H9 (cell line): ENCODE data around the gene PPP2R5E. TPM values are rescaled to one million over a fixed set of nuclear protein-coding genes. Genes with fewer than 3 reads are reported as not detected.
A peak's percentile ranks its signal among the peaks of the same experiment; 100 is the strongest.

ENCODE experiments used
- DNase-seq: peaks from one replicate; pipeline ENCODE4 v3.0.0-alpha.2; 2017
- H2AFZ ChIP-seq: one replicate; pipeline ENCODE4 v1.6.1; 2013; ENCODE audit warnings: mild to moderate bottlenecking, low read length, control low read depth, moderate library complexity
- H2AK5ac ChIP-seq: 2 replicates; pipeline ENCODE4 v1.6.1; 2013; ENCODE audit warnings: low read length, control low read depth, mixed read lengths; ENCODE audit not compliant: insufficient read length
- H2BK120ac ChIP-seq: one replicate; pipeline ENCODE4 v1.6.1; 2013; ENCODE audit warnings: low read depth, mild to moderate bottlenecking, low read length, control low read depth, inconsistent platforms; ENCODE audit not compliant: poor library complexity, severe bottlenecking
- H2BK12ac ChIP-seq: 2 replicates; pipeline ENCODE4 v1.6.1; 2013; ENCODE audit warnings: low read length, control low read depth, mixed read lengths, low read depth; ENCODE audit not compliant: insufficient read length
- H2BK15ac ChIP-seq: 2 replicates; pipeline ENCODE4 v1.6.1; 2013; ENCODE audit warnings: low read depth, low read length, control low read depth
- H2BK20ac ChIP-seq: one replicate; pipeline ENCODE4 v1.6.1; 2013; ENCODE audit warnings: low read depth, mild to moderate bottlenecking, low read length, control low read depth, inconsistent platforms; ENCODE audit not compliant: poor library complexity, severe bottlenecking
- H2BK5ac ChIP-seq: 2 replicates; pipeline ENCODE4 v1.6.1; 2013; ENCODE audit warnings: low read length, control low read depth, mixed read lengths; ENCODE audit not compliant: insufficient read length
- H3K14ac ChIP-seq: 2 replicates; pipeline ENCODE4 v1.6.1; 2013; ENCODE audit warnings: low read length, control low read depth; ENCODE audit not compliant: insufficient read depth
- H3K18ac ChIP-seq: 2 replicates; pipeline ENCODE4 v1.6.1; 2013; ENCODE audit warnings: low read depth, mild to moderate bottlenecking, mixed read lengths, low read length, control low read depth; ENCODE audit not compliant: insufficient read length
- H3K23ac ChIP-seq: 2 replicates; pipeline ENCODE4 v1.6.1; 2013; ENCODE audit warnings: low read length, control low read depth, mixed read lengths, low read depth; ENCODE audit not compliant: insufficient read length
- H3K23me2 ChIP-seq: 2 replicates; pipeline ENCODE4 v1.6.1; 2013; ENCODE audit warnings: low read depth, mild to moderate bottlenecking, mixed read lengths, low read length, control low read depth; ENCODE audit not compliant: insufficient read length, poor library complexity, severe bottlenecking
- H3K27ac ChIP-seq: 2 replicates; pipeline ENCODE4 v1.5.1; 2013; ENCODE audit warnings: low read length, control low read depth, mixed read lengths, low read depth; ENCODE audit not compliant: insufficient read length
- H3K27me3 ChIP-seq: 2 replicates; pipeline ENCODE4 v1.6.1; 2013; ENCODE audit warnings: low read length, control low read depth, inconsistent platforms; ENCODE audit not compliant: insufficient read depth
- H3K4ac ChIP-seq: 2 replicates; pipeline ENCODE4 v1.6.1; 2013; ENCODE audit warnings: low read depth, mild to moderate bottlenecking, control low read depth, inconsistent platforms, low read length, moderate library complexity
- H3K4me1 ChIP-seq: 2 replicates; pipeline ENCODE4 v1.6.1; 2013; ENCODE audit warnings: low read length, control low read depth, inconsistent platforms; ENCODE audit not compliant: insufficient read depth
- H3K4me2 ChIP-seq: 2 replicates; pipeline ENCODE4 v1.6.1; 2013; ENCODE audit warnings: low read length, control low read depth, mixed read lengths; ENCODE audit not compliant: insufficient read length, insufficient read depth
- H3K56ac ChIP-seq: 2 replicates; pipeline ENCODE4 v1.6.1; 2013; ENCODE audit warnings: low read depth, mild to moderate bottlenecking, mixed read lengths, low read length, control low read depth; ENCODE audit not compliant: insufficient read length
- H3K79me1 ChIP-seq: 2 replicates; pipeline ENCODE4 v1.6.1; 2013; ENCODE audit warnings: low read depth, mild to moderate bottlenecking, moderate library complexity, low read length, control low read depth, inconsistent platforms; ENCODE audit not compliant: insufficient read depth, poor library complexity, severe bottlenecking
- H3K79me2 ChIP-seq: 2 replicates; pipeline ENCODE4 v1.6.1; 2013; ENCODE audit warnings: low read length, control low read depth, inconsistent platforms; ENCODE audit not compliant: insufficient read depth
- H3K9ac ChIP-seq: 2 replicates; pipeline ENCODE4 v1.6.1; 2013; ENCODE audit warnings: low read length, control low read depth, mixed read lengths; ENCODE audit not compliant: insufficient read length; ENCODE audit errors: extremely low read depth
- H3K9me3 ChIP-seq: one replicate; pipeline ENCODE4 v1.6.1; 2013; ENCODE audit warnings: low read depth, low read length, inconsistent platforms; ENCODE audit not compliant: control insufficient read depth
- H3T11ph ChIP-seq: one replicate; pipeline ENCODE4 v1.6.1; 2013; ENCODE audit warnings: mild to moderate bottlenecking, low read length, control low read depth, inconsistent platforms
- H4K20me1 ChIP-seq: one replicate; pipeline ENCODE4 v1.6.1; 2013; ENCODE audit not compliant: control insufficient read depth, insufficient read length, insufficient read depth
- H4K5ac ChIP-seq: 2 replicates; pipeline ENCODE4 v1.6.1; 2013; ENCODE audit warnings: low read depth, mild to moderate bottlenecking, mixed read lengths, low read length, control low read depth; ENCODE audit not compliant: insufficient read length
- H4K8ac ChIP-seq: replicated peaks from 2 replicates; pipeline ENCODE4 v1.6.1; 2013; ENCODE audit warnings: low read length, control low read depth, mixed read lengths, low read depth; ENCODE audit not compliant: insufficient read length
- H4K91ac ChIP-seq: 2 replicates; pipeline ENCODE4 v1.6.1; 2013; ENCODE audit warnings: low read depth, mild to moderate bottlenecking, moderate library complexity, mixed read lengths, low read length, control low read depth; ENCODE audit not compliant: insufficient read length
- H3K27ac Mint-ChIP-seq, 3 experiments: 2 replicates in 2 of 3; 3 replicates in 1 of 3; pipeline ENCODE4 v1.8.0; 2020 to 2021; ENCODE audit warnings: mixed read lengths in 3 of 3, mild to moderate bottlenecking in 1 of 3, moderate library complexity in 1 of 3
- H3K27me3 Mint-ChIP-seq: 2 replicates; pipeline ENCODE4 v1.8.0; 2021; ENCODE audit warnings: low read depth, mild to moderate bottlenecking, moderate library complexity, mixed read lengths
- H3K36me3 Mint-ChIP-seq, 3 experiments: 2 replicates in 2 of 3; 3 replicates in 1 of 3; pipeline ENCODE4 v1.8.0; 2020 to 2021; ENCODE audit warnings: low read depth in 3 of 3, mixed read lengths in 3 of 3; ENCODE audit not compliant: insufficient read depth in 1 of 3
- H3K4me1 Mint-ChIP-seq, 2 experiments: 2 replicates each; pipeline ENCODE4 v1.8.0; 2020; ENCODE audit warnings: mixed read lengths in 2 of 2
- H3K4me3 Mint-ChIP-seq, 2 experiments: 2 replicates in 1 of 2; 3 replicates in 1 of 2; pipeline ENCODE4 v1.8.0; 2020 to 2021; ENCODE audit warnings: mild to moderate bottlenecking in 2 of 2, mixed read lengths in 2 of 2, moderate library complexity in 1 of 2
- H3K9me3 Mint-ChIP-seq, 2 experiments: 2 replicates in 1 of 2; 3 replicates in 1 of 2; pipeline ENCODE4 v1.8.0; 2020; ENCODE audit warnings: mild to moderate bottlenecking in 2 of 2, mixed read lengths in 2 of 2, moderate library complexity in 1 of 2
- WGBS: extraction: QIAGEN DNeasy Blood & Tissue Kit; methylation state at CpG from one replicate; pipeline ENCODE4 v1.1.7; 2013; ENCODE audit warnings: missing lambda C conversion rate, low lambda C conversion rate, mixed read lengths; ENCODE audit not compliant: insufficient read length; ENCODE audit errors: extremely low coverage; 5-methylcytosine and 5-hydroxymethylcytosine counted together
- total RNA-seq: library from RNA; stranded (reverse); gene quantifications from 2 replicates; pipeline ENCODE4 v1.2.1, GENCODE V29; 2021
- TF ChIP-seq, protein P1 (sequence below): fragments of 200-600 bp; sonication (generic); conservative IDR thresholded peaks from 3 replicates; pipeline ENCODE4 v1.8.0; 2021; ENCODE audit warnings: antibody characterized with exemption, mild to moderate bottlenecking

PPP2R5E gene
- total RNA-seq, 1 experiment from 2014 or later, result 65.8 TPM

DNA sequence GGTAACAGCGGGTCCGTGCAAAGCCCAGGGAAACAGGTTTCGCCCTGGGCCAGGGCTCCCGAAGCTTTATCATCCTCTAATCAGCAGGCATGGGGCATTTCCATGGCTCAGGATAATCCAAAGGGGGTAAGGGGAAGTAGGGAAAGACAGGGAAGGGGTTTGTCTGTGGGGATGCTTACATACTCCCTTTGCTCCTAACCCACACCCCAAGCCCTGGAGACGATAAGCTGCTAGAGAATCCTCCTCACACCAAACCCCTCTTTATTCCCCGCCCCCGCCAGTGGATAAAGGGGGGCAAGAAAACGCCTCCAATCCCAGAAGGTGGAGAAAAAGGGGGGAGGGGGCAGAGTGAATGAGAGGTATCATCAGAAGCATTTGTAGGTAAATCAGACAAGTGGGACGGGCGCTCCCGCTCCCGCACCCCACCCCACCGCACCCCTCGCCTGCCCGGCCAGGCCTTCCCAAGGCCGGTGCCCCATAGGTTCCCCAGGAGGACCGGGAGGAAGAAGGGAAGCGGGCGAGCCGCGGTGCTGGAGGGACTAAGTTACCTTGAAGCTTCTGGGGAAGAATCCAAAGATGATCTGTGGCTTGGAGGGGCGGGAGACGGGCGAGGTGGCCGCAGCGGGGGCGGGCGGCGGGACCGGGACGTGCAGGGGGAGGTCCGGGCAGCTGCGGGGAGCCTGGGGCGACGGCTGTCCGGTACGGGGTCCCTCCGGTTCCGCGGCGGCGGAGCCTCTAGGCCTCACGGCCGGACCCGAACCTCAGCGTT is 762 bp downstream of the PPP2R5E start:
- Histone ChIP-seq H3K4me2 (peak overlapping the region; percentile 91), H3K27ac (no peak overlapping the region), H4K20me1 (no peaks in the 10 kb centered on the region), H2BK20ac (no peak overlapping the region), H4K91ac (no peak overlapping the region), H3K18ac (peak overlapping the region; percentile 82), H2BK120ac (no peak overlapping the region), H2AK5ac (no peak overlapping the region), H3K4ac (no peak overlapping the region), H3T11ph (no peak overlapping the region), H3K9me3 (no peaks in the 10 kb centered on the region), H4K5ac (no peak overlapping the region), H3K23ac (no peak overlapping the region), H3K27me3 (no peaks in the 10 kb centered on the region), H2BK5ac (no peak overlapping the region), H2AFZ (no peak overlapping the region), H3K23me2 (peaks cover 5% of the 10 kb centered on the region), H3K4me1 (0 out of 2 replicates have a peak, but pooled peaks cover 4% of the 10 kb centered on the region), H3K9ac (peak overlapping the region; percentile 53), H2BK12ac (no peak overlapping the region), H4K8ac (no peak overlapping the region), H3K79me2 (peaks cover 10% of the 10 kb centered on the region; the same call in 1 of the 2 replicates), H3K79me1 (peaks cover 3% of the 10 kb centered on the region), H2BK15ac (no peak overlapping the region), H3K56ac (no peak overlapping the region), H3K14ac (peak overlapping the region; percentile 95)
- DNase-seq, result peak; percentile 39
- peak overlapping the region; percentile 82 to 92 for H3K4me3 Mint-ChIP-seq
- H3K4me1 Mint-ChIP-seq, result peaks cover 19% of the 10 kb centered on the region in 2 experiments
- WGBS, result no CpG with 5 or more reads among the region's 46 CpGs
- TF ChIP-seq, protein P1, sequence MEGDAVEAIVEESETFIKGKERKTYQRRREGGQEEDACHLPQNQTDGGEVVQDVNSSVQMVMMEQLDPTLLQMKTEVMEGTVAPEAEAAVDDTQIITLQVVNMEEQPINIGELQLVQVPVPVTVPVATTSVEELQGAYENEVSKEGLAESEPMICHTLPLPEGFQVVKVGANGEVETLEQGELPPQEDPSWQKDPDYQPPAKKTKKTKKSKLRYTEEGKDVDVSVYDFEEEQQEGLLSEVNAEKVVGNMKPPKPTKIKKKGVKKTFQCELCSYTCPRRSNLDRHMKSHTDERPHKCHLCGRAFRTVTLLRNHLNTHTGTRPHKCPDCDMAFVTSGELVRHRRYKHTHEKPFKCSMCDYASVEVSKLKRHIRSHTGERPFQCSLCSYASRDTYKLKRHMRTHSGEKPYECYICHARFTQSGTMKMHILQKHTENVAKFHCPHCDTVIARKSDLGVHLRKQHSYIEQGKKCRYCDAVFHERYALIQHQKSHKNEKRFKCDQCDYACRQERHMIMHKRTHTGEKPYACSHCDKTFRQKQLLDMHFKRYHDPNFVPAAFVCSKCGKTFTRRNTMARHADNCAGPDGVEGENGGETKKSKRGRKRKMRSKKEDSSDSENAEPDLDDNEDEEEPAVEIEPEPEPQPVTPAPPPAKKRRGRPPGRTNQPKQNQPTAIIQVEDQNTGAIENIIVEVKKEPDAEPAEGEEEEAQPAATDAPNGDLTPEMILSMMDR, result no peak
- H3K27me3 Mint-ChIP-seq, result no peaks in the 10 kb centered on the region
- no peaks in the 10 kb centered on the region for H3K9me3 Mint-ChIP-seq
- peaks cover 15 to 27% (median 21%) of the 10 kb centered on the region in 3 experiments for H3K36me3 Mint-ChIP-seq
- peak overlapping the region; percentile 17 to 96 (median 56) for H3K27ac Mint-ChIP-seq
